SK-N-SH treated with all-trans-retinoic acid at 6 μM for 48 hours (cell line): ENCODE results near the gene C4B.
"Not testable (repeated sequence)": the region's sequence is repeated elsewhere in the genome, so short reads cannot be mapped to it uniquely, and the experiment has no call there.

Experiments
- ESRRG ChIP-seq: fragments of 250-450 bp; sonication (Bioruptor Pico); IDR thresholded peaks from 2 replicates; pipeline ENCODE4 v1.6.1; 2021; ENCODE audit warnings: mild to moderate bottlenecking
- PATZ1 ChIP-seq: fragments of 250-450 bp; sonication (Bioruptor Pico); IDR thresholded peaks from 2 replicates; pipeline ENCODE4 v1.8.0; 2020; ENCODE audit warnings: mild to moderate bottlenecking, moderate library complexity, borderline replicate concordance
- RARB ChIP-seq: fragments of 250-450 bp; sonication (Bioruptor Pico); IDR thresholded peaks from 2 replicates; pipeline ENCODE4 v1.8.0; 2021; ENCODE audit warnings: mild to moderate bottlenecking, moderate library complexity

- not testable (repeated sequence) for TF ChIP-seq PATZ1, RARB, ESRRG (CRISPR knock-in tag)
Observed at GRCh38 chr6:32008037-32008436, 6.6 kb upstream of the C4B start.
